GM12891 (cell line): Measurements from ENCODE around the gene IL17B.

ENCODE experiments used
- DNase-seq: peaks from one replicate; pipeline ENCODE4 v3.0.0; 2011; ENCODE audit warnings: low spot score; ENCODE audit not compliant: insufficient read length
- FAIRE-seq: peaks from 2 replicates; lab custom pipeline; 2011; peaks lifted over from hg19 to GRCh38; lab: Jason Lieb, UNC
- PAX5 ChIP-seq: IDR thresholded peaks from 2 replicates; pipeline ENCODE4 v1.6.1; 2011; ENCODE audit warnings: low read length, moderate library complexity, mild to moderate bottlenecking; ENCODE audit not compliant: insufficient read depth, severe bottlenecking
- POLR2A ChIP-seq: IDR thresholded peaks from 2 replicates; pipeline ENCODE4 v1.6.1; 2011; ENCODE audit warnings: low read depth, low read length, control low read depth
- POLR2AphosphoS5 ChIP-seq: IDR thresholded peaks from 2 replicates; pipeline ENCODE4 v1.6.1; 2011; ENCODE audit warnings: low read depth, low read length, control low read depth
- POU2F2 ChIP-seq: IDR thresholded peaks from 2 replicates; pipeline ENCODE4 v1.6.1; 2011; ENCODE audit warnings: low read depth, mild to moderate bottlenecking, control low read depth, low read length, moderate library complexity
- SPI1 ChIP-seq: IDR thresholded peaks from 2 replicates; pipeline ENCODE4 v1.6.1; 2011; ENCODE audit warnings: low read depth, low read length, control low read depth
- TAF1 ChIP-seq: IDR thresholded peaks from 2 replicates; pipeline ENCODE4 v1.6.1; 2011; ENCODE audit warnings: low read depth, low read length, control low read depth

IL17B gene

GRCh38 chr5:149345892-149346222 lies 33.2 kb downstream of the IL17B start:
- no peak for DNase-seq
- no peak for FAIRE-seq
- TF ChIP-seq TAF1 = no peak
- TF ChIP-seq POLR2A = no peak
- no peak for TF ChIP-seq SPI1
- no peak for TF ChIP-seq POLR2AphosphoS5
- TF ChIP-seq POU2F2 = no peak
- no peak for TF ChIP-seq PAX5

- peak; percentile 87 for DNase-seq
- FAIRE-seq = peak; percentile 97
- TF ChIP-seq POLR2AphosphoS5 = peak; percentile 86
- peak; percentile 7; the same call in 1 of the 2 replicates for TF ChIP-seq SPI1
- TF ChIP-seq POLR2A = peak; percentile 83
- peak; percentile 75; the same call in 1 of the 2 replicates for TF ChIP-seq TAF1
- TF ChIP-seq POU2F2 = no peak
Observed at GRCh38 chr5:149345147-149345891, 33.8 kb downstream of the IL17B start, which contains the start of gene GRPEL2. Gene GRPEL2, plus strand, starts transcription at chr5:149345499. Its CDS starts 41 bp downstream, at chr5:149345540.

GRCh38 chr5:149344151-149344550 lies 34.9 kb downstream of the IL17B start:
- no peak for DNase-seq

GRCh38 chr5:149341876-149342275 lies 37.2 kb downstream of the IL17B start:
- DNase-seq (no peak), FAIRE-seq (no peak)
- no peak for TF ChIP-seq POLR2AphosphoS5
- no peak for TF ChIP-seq SPI1
- TF ChIP-seq PAX5 = no peak
- no peak for TF ChIP-seq TAF1

More at GRCh38 chr5:149344151-149344550, 34.9 kb downstream of the IL17B start:
- FAIRE-seq = no peak
- TF ChIP-seq SPI1 (no peak), POLR2A (no peak), PAX5 (no peak), TAF1 (no peak), POU2F2 (no peak), POLR2AphosphoS5 (no peak)

- FAIRE-seq (no peak), DNase-seq (no peak)
- no peak for TF ChIP-seq PAX5
- no peak for TF ChIP-seq POLR2A
- no peak for TF ChIP-seq SPI1
- no peak for TF ChIP-seq POLR2AphosphoS5
- TF ChIP-seq POU2F2 = no peak
- TF ChIP-seq TAF1 = no peak
Observed at GRCh38 chr5:149340920-149341319, 38.2 kb downstream of the IL17B start.

- no peak for FAIRE-seq
Observed at GRCh38 chr5:149338364-149338763, 40.7 kb downstream of the IL17B start.

GRCh38 chr5:149337736-149338135 lies 41.4 kb downstream of the IL17B start:
- TF ChIP-seq POLR2A = no peak
- no peak for TF ChIP-seq SPI1
- no peak for TF ChIP-seq POU2F2
- no peak for TF ChIP-seq PAX5
- TF ChIP-seq TAF1 = no peak
- TF ChIP-seq POLR2AphosphoS5 = no peak
- DNase-seq = no peak
- no peak for FAIRE-seq

More at GRCh38 chr5:149338364-149338763, 40.7 kb downstream of the IL17B start:
- no peak for DNase-seq
- no peak for TF ChIP-seq TAF1
- no peak for TF ChIP-seq POLR2AphosphoS5
- TF ChIP-seq POLR2A = no peak
- TF ChIP-seq SPI1 = no peak
- no peak for TF ChIP-seq PAX5
- TF ChIP-seq POU2F2 = no peak

- TF ChIP-seq TAF1 (no peak), POLR2A (no peak), POLR2AphosphoS5 (no peak), SPI1 (no peak), PAX5 (no peak), POU2F2 (no peak)
- FAIRE-seq = no peak
Observed at GRCh38 chr5:149333711-149334443, 45.2 kb downstream of the IL17B start.

GRCh38 chr5:149328177-149328576 lies 50.9 kb downstream of the IL17B start:
- FAIRE-seq = no peak
- no peak for DNase-seq
- TF ChIP-seq PAX5 (no peak), POLR2A (no peak), POU2F2 (no peak)

More at GRCh38 chr5:149333711-149334443, 45.2 kb downstream of the IL17B start:
- no peak for DNase-seq

GRCh38 chr5:149326611-149327010 lies 52.5 kb downstream of the IL17B start:
- DNase-seq (no peak), FAIRE-seq (no peak)
- TF ChIP-seq SPI1 (no peak), POLR2AphosphoS5 (no peak), POLR2A (no peak), POU2F2 (no peak), TAF1 (no peak), PAX5 (no peak)
